Retinal pigment epithelial cell (primary cell): ENCODE results near the gene AFG3L2.

Experiments used
- DNase-seq: peaks from one replicate; pipeline ENCODE4 v3.0.0-alpha.2; 2010; ENCODE audit warnings: low read depth
- H3K4me3 ChIP-seq: 2 replicates; pipeline ENCODE4 v1.5.1; 2011; ENCODE audit warnings: mild to moderate bottlenecking, low read length, control low read depth, moderate library complexity
- CTCF ChIP-seq: conservative IDR thresholded peaks from 2 replicates; pipeline ENCODE4 v1.5.1; 2011; ENCODE audit warnings: low read depth, low read length, control low read depth, inconsistent platforms

AFG3L2 gene

GRCh38 chr18:12325726-12326245, 51.2 kb downstream of the AFG3L2 start:
- H3K4me3 ChIP-seq = no peak overlapping the region
- no peak for TF ChIP-seq CTCF
- no peak for DNase-seq

- no peak overlapping the region for H3K4me3 ChIP-seq
- TF ChIP-seq CTCF = no peak
- DNase-seq = no peak
These were observed 51.9 kb downstream of the AFG3L2 start for GRCh38 chr18:12324991-12325725.

- H3K4me3 ChIP-seq = no peak overlapping the region
- DNase-seq = no peak
- no peak for TF ChIP-seq CTCF
These were observed 55.7 kb downstream of the AFG3L2 start for GRCh38 chr18:12321333-12321732.

- no peak overlapping the region for H3K4me3 ChIP-seq
- no peak for DNase-seq
- TF ChIP-seq CTCF = no peak
These were observed 58.2 kb downstream of the AFG3L2 start for GRCh38 chr18:12318857-12319256.

GRCh38 chr18:12318334-12318697, 58.7 kb downstream of the AFG3L2 start:
- no peak overlapping the region for H3K4me3 ChIP-seq
- no peak for DNase-seq
- TF ChIP-seq CTCF = no peak

- DNase-seq = no peak
- no peak for TF ChIP-seq CTCF
- no peak overlapping the region for H3K4me3 ChIP-seq
These were observed 59.2 kb downstream of the AFG3L2 start for GRCh38 chr18:12317664-12318333.

GRCh38 chr18:12315911-12316310, 61.1 kb downstream of the AFG3L2 start:
- DNase-seq = no peak
- no peak for TF ChIP-seq CTCF
- no peak overlapping the region for H3K4me3 ChIP-seq
